Stimulated activated CD8-positive, alpha-beta memory T cell treated with anti-CD3 and anti-CD28 coated beads, Interleukin-2, amount 100 ng/mL, for 1 hour (primary cell): ENCODE data around the gene COLQ.

Experiments used
- DNase-seq, 2 donors: peaks; one replicate each; pipeline ENCODE4 v3.0.0-alpha.2; 2020; ENCODE audit warnings: low read depth in 2 of 2

Gene COLQ

DNA sequence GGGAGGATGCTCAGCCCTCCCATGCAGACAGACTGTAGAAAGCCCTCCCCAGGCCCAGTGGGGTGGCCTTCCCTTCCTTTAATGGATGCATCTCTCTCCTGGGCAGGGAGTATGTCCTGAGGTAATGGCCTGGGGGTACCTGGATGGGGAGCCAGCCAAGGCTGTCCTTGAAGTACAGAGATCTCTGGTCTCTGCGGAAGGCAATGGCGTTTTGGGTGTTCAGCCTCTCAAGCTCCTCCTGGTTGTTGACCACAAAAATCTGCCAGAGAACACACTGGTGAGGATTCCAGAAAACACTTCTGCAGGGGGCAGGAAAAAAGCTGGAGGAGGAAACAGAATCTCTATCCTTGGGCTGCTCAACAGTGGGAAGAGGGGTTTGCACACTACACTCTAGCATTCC lies 65.2 kb downstream of the COLQ start:
- DNase-seq: no peak

DNA sequence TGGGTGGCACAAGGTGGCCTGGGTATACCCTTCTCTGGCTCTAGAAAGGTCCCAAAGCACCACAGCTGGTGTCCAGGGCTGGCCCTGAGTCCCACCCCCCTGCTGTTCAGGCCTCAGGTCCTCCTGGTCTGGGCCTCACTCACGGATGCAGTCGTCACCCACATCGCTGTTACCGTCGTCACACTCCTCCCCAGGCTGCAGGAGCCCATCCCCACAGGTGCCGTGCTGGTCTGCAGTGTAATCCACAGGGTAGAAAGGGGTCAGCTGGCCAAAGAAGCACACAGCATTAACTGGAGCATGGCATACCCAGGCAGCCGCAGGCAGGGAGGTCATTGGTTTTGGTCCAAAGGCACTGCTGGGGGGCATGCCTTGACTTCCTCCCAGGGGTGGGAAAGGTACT lies 65.8 kb downstream of the COLQ start:
- DNase-seq: no peak

DNA sequence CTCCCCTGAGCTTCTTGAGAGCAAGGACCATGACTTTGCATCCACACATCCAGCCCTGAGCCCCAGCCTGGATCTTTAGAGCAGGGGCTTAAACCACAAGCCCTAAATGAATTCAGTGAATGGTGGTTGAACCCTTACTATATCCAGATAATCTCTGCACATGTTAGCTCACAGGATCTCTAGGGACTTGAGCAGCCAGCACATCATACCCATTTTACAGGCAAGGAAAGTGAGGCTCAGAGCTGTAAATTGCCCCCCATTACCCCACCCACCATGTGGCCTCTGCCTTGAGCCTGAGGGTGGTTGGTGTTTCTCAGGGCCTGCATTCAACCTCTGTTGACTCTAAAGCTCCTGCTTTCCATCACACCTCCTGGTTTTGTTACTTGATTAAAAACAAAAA lies 66.5 kb downstream of the COLQ start:
- DNase-seq: no peak

DNA sequence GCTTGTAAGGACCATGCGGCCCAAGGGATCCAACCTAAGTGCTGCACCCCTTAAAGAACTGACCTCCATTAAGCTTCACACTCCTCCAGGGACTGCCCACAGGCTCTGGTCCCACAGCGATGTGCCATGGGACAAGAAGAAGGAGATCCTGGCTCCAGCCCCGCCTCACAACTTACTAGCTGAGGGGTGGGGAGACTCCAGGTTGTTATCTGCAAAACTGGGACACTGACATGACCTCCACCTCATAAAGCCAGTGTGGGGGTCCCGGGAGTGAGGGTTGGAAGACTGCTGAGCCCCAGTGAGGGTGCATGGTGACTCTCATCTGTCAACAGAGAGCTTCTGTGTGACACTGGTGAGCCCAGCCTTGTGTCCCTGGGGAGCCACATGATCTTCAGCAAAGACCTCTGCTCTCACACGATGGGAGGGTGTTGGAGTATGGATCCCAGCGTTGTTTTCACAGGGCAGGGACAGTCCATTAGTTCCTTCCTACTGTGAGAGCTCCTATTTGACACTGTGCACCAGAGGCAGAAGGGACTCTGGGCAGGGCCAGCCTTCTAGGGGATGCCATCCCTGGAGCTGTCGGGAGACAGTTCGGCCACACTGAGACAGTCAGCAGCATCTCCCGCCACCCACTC lies 67.4 kb downstream of the COLQ start:
- no peak for DNase-seq

DNA sequence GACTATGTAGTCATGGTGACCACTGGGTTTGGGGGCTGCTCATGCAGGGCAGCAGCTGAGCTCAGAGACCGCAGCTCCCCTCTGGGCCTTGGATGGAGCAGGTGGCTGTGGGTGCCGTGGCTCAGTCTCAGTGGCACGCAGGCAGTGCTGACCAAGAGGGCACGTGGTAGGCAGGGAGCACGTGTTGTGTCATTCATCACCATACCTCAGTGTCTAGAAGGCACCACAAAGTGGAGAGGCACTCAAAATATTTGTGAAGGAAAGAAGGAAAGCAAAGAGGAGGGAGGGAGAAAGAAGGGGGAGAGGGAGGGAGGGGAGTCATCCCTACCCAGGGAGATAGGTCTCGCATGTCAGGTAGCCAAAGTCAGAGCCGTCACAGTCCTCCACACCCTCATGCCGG lies 68.0 kb downstream of the COLQ start:
- DNase-seq: no peak

DNA sequence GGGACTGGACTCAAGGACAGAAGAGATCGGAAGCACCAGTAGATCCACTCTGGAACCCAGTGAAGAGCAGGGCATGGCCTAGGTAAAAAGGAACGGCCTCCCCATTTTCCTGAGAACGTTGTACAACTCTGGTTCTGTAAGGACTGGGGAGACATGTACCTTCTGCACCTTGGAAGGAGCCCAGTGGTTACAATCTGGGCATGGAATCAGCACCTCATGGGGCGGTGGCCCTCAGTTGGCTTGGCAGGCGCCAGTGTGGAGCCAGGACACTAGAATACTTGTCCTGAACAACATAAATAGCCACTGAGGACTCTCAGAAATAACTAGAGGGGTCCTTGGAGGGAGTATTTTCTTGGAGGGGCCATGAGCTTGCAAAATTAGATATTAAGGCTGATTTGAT lies 68.5 kb downstream of the COLQ start:
- no peak for DNase-seq

DNA sequence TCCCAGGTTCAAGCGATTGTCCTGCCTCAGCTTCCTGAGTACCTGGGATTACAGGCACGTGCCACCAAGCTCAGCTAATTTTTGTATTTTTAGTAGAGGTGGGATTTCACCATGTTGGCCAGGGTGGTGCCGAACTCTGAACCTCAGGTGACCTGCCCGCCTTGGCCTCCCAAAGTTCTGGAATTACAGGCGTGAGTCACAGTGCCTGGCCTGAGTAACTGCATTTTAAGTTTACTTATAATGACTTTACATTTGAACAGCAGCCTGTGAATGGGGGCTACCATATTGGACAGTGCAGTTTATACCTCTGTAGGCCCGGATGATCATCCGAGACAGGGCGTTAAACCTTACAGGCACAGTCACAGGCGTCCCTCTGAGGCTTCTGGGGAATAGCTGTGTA lies 69.3 kb downstream of the COLQ start:
- DNase-seq: no peak

DNA sequence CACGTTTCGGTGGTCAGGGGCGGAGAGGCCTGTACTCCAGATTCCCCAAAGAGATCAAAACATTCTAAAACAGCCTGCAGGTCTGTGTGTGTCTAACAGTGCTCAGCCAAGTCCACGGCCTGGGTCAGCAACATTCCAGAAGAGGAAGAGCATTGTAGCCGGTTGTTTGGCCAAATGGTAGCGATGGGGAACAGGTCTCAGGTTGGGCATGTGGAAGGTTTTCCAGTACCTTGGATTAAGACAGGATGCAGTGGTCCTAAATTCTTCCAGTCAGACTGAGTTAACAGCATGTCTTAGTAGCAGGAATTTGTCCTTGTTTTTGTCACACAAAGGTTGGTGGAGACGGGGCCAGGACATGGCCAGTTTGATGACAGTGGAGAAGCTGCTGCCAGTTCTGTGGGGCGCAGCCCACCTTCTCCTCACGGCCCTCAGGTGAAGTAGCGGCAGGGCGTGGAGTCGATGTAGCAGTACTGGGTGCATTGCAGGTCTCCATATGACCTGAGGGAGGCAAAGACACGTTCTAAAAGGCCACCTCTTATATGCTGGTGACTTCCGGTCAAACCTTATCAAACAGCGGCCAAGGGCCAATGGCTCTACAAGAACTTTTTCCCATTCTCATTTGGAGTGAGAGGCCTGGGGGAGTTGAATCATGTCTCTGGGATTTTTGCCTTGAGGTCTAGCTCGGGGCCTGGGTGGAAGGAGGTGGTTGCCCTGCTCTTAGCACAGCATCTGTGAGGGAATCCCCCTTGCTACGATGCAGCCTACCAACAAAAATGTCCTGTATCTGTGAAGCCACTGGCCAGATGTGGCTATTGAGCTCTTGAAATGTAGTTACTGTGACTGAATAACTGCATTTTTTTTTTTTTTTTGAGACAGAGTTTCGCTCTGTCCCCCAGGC lies 70.0 kb downstream of the COLQ start:
- no peak for DNase-seq

DNA sequence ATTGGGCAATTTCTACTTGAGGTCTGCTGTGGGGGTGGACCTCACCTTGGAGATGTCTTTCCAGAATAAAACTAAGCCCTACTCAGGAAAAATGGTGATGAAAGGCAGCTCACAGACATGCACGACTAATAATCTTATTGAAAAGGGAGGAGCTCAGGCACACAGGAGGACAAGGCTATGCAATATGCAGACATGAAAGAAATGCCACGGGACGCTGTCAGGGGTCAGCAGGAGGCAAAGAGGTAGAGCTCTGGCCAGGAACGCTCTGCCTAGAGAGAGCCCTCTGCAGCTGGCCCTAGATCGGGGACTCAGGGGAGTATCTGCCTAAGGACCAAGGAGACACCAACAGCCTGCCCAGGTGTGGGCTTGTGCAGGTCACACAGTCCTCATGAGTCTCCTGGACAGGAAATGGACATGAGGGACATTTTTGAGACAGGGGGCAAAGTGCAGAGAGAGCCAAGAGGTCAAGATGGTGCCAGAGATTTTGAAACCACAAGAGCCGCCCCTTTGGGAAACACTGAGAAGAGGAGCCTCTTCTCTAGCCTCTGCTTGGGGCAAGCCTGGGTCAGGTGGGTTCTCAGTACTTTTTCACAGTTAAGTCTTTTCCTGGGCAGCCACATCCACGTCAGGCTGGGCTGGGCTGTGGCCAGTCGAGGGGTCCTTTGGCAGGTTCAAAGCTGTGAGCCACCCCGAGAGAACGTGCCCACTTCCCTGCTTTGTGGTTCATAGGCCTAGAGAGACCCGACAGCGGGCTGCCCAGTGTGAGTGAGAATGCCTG lies 70.9 kb downstream of the COLQ start:
- DNase-seq: no peak

DNA sequence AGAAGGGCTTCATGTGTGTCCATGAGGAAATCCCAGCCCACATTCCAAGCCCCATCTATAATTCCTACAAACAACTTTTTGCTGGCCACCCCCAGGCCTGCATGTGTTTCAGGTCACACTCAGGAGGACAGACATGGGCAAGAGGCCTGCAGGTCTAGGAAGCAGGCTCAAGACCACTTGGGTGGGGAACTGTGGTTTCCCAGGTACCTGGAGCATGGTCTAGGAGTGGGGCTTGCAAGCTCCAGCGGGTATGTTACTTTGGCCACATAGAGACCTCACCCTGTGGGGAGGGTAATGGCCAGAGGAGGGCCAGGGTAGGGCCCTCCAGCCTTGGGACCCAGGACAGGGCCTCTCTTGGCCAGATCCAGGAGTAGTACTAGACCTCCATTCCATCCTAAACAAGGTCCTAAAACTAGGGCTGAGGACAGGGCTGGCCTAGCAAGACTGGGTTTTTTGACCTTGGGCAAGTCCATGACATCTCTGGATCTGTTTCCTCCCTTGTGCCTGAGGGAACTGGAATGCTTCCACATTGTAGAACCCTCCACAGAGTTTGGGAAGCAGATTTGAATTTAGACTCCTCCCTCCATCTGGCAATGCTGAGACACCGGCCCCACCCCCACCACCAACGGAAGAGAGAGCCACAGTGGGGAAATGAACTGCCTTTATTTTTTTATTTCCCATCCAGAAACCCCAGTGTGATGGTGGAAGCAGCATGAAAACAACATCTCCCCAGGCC lies 71.8 kb downstream of the COLQ start:
- no peak for DNase-seq

DNA sequence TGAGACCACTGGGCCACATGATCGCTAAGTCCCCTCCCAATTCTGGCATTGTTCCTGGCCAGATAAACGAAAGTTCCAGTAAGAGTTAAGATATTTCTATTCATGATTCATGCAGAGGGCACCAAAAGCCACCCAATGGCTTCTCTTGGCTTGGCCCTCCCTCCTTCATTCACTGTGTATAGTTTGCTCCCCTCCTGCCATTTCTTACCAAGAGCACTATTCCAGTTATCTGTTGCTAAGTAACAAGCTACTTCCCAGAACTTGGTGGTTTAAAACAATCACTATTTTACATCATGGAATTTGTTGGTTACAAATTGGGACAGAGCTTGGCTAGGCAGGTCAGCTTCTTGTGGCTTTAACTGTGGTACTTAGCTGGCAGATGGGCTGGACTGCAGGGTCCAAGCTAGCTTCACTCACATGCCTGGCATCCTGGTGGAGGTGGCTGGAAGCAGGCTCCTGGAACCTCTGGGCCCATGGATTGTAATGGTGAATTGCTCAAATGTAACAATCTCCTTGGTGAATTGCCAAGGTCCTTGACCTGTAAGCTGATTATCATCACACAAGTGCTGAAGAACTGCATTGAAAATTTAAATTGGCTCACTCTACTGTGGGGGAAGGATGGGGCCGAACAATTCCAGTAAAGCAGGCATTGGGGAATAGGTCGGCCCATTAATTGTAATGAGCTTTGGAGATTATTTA lies 77.5 kb downstream of the COLQ start:
- DNase-seq: no peak

DNA sequence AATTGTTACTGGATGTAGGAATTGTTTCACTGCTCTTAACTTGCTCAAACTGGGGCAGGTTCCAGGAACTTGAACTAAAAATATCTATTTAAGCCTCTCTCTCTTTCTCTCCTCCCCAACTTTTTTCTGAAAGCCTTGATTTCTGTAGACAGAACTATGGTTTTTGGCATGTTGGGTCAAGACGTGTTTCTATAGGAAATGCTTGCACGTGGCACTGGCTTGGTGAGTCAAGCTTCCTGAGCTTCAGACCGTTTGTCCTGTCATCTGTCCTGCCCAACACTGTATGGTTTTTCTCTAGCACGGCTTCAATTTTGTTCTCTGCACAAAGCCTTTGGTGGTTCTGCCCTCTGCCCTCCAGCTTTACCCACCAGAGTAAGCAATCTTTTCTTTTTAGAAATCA lies 80.6 kb downstream of the COLQ start:
- no peak for DNase-seq

DNA sequence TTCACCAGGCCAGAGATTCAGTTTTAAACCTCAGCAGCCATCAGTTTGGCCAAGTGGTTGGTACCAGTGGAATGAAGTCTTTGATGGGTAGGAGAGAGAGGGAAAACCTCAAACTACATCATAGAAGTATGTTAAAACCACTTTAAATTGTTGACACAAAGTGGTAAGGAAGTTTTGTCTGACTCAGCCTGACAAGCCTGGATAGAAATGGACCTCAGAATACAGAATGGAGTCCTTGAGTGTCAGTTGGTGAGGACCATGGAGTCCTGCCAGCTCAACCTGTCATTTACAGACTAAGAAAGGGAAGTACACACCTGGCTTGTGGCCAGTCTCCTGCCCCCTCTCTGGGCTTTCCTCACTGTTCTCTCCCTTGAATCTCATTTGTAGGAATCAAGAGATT lies 82.0 kb downstream of the COLQ start:
- DNase-seq: no peak

DNA sequence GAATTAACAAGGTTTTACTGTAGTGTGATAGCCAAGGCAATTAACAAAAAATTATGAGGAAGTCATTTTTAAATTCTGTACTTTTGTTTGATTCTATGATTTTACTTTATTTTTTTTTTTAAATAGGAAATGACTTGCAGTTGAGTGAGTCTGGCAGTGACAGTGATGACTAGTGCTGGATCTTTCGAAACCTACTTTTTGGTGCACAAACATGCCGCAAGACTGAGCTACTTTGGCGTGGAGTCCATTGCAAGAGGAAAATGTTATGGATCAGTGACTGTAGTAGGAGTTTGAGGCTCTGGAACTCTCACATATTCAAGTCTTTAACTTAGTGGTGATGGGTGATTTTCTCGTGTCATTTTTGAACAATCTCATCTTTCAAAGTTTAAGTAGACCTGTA lies 82.5 kb downstream of the COLQ start:
- no peak for DNase-seq

DNA sequence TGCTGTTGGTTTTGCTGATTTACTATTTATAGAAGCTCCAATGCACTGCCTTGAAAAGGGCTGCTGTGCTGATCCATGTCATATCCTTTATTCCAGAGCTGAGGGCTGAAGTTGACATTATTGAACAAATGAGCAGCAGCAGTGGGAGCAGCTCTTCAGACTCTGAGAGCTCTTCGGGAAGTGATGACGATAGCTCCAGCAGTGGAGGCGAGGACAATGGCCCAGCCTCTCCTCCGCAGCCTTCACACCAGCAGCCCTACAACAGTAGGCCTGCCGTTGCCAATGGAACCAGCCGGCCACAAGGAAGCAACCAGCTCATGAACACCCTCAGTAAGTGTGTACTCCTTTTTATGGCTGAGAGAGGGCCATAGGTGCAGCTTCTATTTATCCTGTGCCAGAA lies 85.3 kb downstream of the COLQ start:
- no peak for DNase-seq

DNA sequence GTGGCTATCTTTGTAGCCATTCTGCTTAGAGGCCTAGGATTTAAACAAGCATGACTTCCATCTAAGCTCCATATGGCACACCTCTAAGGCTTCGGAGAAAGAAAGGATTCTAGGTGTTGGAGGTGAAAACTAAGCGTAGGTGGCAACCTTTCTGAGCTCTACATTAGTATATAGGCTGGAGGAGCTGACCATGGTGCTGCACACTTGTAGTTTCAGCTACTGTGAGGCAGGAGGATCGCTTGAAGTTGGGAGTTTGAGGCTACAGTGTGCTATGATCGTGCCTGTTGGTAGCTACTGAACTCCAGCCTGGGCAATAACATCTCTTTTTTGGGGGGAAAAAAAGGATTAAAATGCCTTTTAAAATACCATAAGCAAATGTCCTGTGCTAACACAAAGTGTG lies 86.8 kb downstream of the COLQ start:
- no peak for DNase-seq

DNA sequence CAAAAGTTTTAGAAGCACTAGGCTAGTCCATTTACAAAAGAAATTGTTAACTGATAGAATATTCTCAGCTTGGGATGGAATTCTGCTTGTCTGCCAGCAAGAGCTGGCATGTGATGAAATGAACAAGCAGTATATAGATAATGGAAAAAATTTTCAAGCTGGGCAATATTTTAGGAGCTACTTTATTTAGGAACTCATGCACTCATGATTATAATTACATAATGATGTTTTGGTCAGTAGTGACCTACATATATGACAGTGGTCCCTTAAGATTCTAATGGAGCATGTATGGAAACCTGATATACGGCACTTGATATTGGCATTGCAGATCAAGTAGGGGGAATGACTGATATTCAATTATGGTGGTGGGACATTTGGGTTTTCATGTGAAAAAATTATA lies 88.0 kb downstream of the COLQ start:
- DNase-seq: no peak

DNA sequence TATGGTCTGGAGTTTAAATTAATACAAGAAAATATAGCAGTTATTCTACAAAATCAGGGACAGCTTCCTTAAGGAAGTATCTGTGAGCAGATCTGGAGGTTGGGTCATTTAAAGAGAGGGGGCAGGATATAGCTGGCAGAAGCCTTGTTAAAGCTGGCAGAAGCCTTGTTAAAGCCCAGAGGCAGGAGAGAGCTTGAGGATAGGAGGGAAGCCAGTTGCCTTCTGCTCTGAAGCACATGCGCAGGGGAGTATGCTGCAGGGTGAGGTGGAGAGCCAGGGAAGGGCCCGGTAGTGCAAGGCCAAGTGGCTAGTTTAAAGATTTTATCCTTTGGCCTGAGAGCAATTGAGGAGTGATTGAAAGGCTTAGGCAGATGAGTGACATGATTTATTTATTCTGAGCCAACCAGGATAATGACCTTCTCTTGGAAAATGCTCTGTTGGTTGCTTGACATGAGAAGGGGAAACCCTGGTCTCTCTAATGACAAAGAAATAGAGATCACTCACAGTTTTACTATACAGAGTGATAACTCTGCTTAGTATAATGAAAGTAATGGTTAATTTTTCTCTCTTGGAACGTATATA lies 90.2 kb downstream of the COLQ start:
- no peak for DNase-seq

DNA sequence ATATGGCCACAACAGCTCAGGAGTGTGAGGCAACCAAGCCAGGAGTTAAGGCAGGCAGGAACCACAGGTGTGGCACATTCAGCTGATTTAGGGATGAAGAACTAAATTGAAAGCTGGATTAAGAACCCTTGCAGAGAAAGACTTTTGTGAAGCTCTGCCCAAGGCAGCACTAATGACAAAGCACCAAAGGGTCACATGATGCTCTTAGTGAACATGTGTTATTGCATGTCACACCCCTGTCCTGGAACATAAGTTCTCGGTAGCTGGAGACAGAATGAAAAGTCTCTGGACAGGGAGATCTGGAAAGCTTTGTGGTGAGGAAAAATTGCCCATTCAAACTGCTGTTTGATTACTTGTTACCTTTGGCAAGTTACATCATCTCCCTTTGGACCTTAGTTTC lies 90.9 kb downstream of the COLQ start:
- no peak for DNase-seq

DNA sequence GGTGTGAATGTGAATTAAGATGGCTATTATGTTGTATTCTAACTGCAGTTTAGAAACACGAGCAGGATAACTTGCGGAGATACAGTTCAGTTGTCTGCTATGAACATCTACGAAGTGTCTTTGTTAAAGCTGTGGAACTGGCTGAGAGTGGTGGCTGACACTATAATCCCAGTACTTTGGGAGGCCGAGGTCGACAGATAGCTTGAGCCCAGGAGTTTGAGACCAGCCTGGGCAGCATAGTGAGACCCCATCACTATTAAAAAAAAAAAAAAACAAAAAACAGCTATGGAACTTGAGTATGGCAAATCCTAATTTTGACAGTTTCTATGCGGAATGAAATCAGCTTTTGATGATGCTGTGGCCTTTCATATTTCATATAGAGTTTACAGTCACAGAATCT lies 92.4 kb downstream of the COLQ start:
- DNase-seq: no peak

DNA sequence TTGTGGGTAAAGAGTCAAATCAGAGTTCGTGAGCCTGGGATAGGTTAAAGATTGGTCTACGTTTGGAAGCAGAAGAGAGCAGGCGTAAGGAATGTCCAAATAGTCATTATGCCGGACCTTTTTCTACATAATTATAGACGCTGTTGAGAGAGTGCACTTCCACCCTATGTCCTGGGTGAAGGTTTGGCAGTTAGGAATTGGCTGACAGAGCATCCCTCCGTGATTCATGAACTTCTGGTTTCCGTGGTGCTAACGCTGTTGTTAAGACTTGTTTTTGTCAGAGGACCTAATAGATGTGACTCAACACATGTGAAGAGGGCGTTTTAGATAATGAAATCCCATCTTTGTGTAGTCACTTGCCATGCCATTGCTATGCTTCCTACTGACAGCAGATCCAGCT lies 93.0 kb downstream of the COLQ start:
- no peak for DNase-seq
